GM12864 (cell line): Measurements from ENCODE around the gene ELOB.

ENCODE experiments used
- DNase-seq: peaks from one replicate; pipeline ENCODE4 v3.0.0-alpha.2; 2011; ENCODE audit warnings: low read depth
- H3K4me3 ChIP-seq: 2 replicates; pipeline ENCODE4 v1.5.1; 2011; ENCODE audit warnings: mild to moderate bottlenecking, low read depth, low read length, control low read depth
- CTCF ChIP-seq: IDR thresholded peaks from 2 replicates; pipeline ENCODE4 v1.5.1; 2011; ENCODE audit warnings: low read depth, mild to moderate bottlenecking, moderate library complexity, low read length, control low read depth, inconsistent platforms; ENCODE audit errors: missing control alignments

ELOB gene

GRCh38 chr16:2740476-2740875, 36.6 kb downstream of the ELOB start:
- TF ChIP-seq CTCF: no peak
- DNase-seq: no peak

GRCh38 chr16:2739625-2740430, 37.3 kb downstream of the ELOB start:
- no peak for TF ChIP-seq CTCF
- H3K4me3 ChIP-seq: no peak overlapping the region
- no peak for DNase-seq

More at GRCh38 chr16:2740476-2740875, 36.6 kb downstream of the ELOB start:
- H3K4me3 ChIP-seq: no peak overlapping the region

GRCh38 chr16:2738615-2739014, 38.5 kb downstream of the ELOB start:
- DNase-seq: no peak
- TF ChIP-seq CTCF: no peak
- H3K4me3 ChIP-seq: no peak overlapping the region

GRCh38 chr16:2737895-2738418, 39.1 kb downstream of the ELOB start:
- no peak overlapping the region for H3K4me3 ChIP-seq
- TF ChIP-seq CTCF: no peak
- DNase-seq: no peak

GRCh38 chr16:2737238-2737605, 39.9 kb downstream of the ELOB start:
- no peak for DNase-seq
- no peak overlapping the region for H3K4me3 ChIP-seq
- no peak for TF ChIP-seq CTCF

- DNase-seq: no peak
- no peak overlapping the region for H3K4me3 ChIP-seq
- no peak for TF ChIP-seq CTCF
These were observed 40.4 kb downstream of the ELOB start for GRCh38 chr16:2736476-2737237.
